Breast epithelium (tissue), 4 donors: ENCODE data around the gene HNRNPA2B1. TPM values are rescaled to one million over a fixed set of nuclear protein-coding genes. Genes with fewer than 3 reads are reported as not detected.
"Not testable (repeated sequence)": the region's sequence is repeated elsewhere in the genome, so short reads cannot be mapped to it uniquely, and the experiment has no call there.

Experiments used
- DNase-seq, 2 donors: peaks; one replicate each; pipeline ENCODE4 v3.0.0-alpha.2; 2019; ENCODE audit warnings: low spot score in 2 of 2
- H3K27ac ChIP-seq, 2 donors: fragments of 200-600 bp; sonication (generic) in 1 of 2; one replicate each; pipeline ENCODE4 v1.5.1; 2016 to 2019; ENCODE audit warnings: mild to moderate bottlenecking in 1 of 2
- H3K27me3 ChIP-seq, 2 donors: fragments of 200-600 bp; sonication (generic) in 1 of 2; one replicate each; pipeline versions ENCODE4 v1.5.1 to v1.6.0; 2017 to 2019; ENCODE audit warnings: control low read depth in 1 of 2, mild to moderate bottlenecking in 1 of 2
- H3K36me3 ChIP-seq: fragments of 200-600 bp; one replicate; pipeline ENCODE4 v1.5.1; 2019
- H3K4me1 ChIP-seq, 2 donors: fragments of 200-600 bp; sonication (generic); one replicate each; pipeline ENCODE4 v1.5.1; 2016 to 2019; ENCODE audit warnings: control low read depth in 1 of 2
- H3K4me3 ChIP-seq, 3 donors: fragments of 200-600 bp; sonication (generic); 1 replicate in 2 of 3; 2 replicates in 1 of 3; pipeline ENCODE4 v1.5.1; 2016 to 2019; ENCODE audit warnings: mild to moderate bottlenecking in 3 of 3, moderate library complexity in 2 of 3
- H3K9me3 ChIP-seq, 2 donors: fragments of 200-600 bp; sonication (generic) in 1 of 2; one replicate each; pipeline ENCODE4 v1.5.1; 2016 to 2019; ENCODE audit warnings: control low read depth in 1 of 2
- CTCF ChIP-seq, 3 donors: fragments of 450-650 bp; IDR thresholded peaks; one replicate each; pipeline ENCODE4 v1.5.1; 2016 to 2017; ENCODE audit warnings: antibody characterized with exemption in 3 of 3, mild to moderate bottlenecking in 3 of 3, moderate library complexity in 3 of 3
- POLR2A ChIP-seq: fragments of 450-650 bp; IDR thresholded peaks from one replicate; pipeline ENCODE4 v1.6.1; 2016; ENCODE audit warnings: antibody characterized with exemption, mild to moderate bottlenecking, moderate library complexity
- POLR2AphosphoS5 ChIP-seq, 3 donors: sonication (generic); formaldehyde crosslinking; IDR thresholded peaks; one replicate each; pipeline ENCODE4 v1.6.1; 2017; ENCODE audit warnings: antibody characterized with exemption in 3 of 3
- intact Hi-C: fragments of 100-400 bp; cut with DNase I; formaldehyde crosslinking; loops from one replicate; pipeline ENCODE4 v1.15.1; 2023; ENCODE audit warnings: low total_unique reads
- total RNA-seq, 3 donors: library from RNA; depleted of rRNA; stranded (reverse); fragments of >200 nt; gene quantifications; one replicate each; pipeline ENCODE4 v1.1.0, GENCODE V29; 2016

The HNRNPA2B1 gene
- total RNA-seq, 3 donors from 2014 or later, result 168 to 324 (median 282) TPM

- H3K4me3 ChIP-seq, result no peak overlapping the region
- intact Hi-C loops, result no loop called here
- H3K27me3 ChIP-seq, result no peaks in the 10 kb centered on the region
- peaks cover 0 to 2% of the 10 kb centered on the region in 2 donors for H3K4me1 ChIP-seq
- H3K9me3 ChIP-seq, result no peaks in the 10 kb centered on the region
- no peak for TF ChIP-seq CTCF (IDR thresholded peaks at IDR 0.05)
- no peak for TF ChIP-seq POLR2A
- TF ChIP-seq POLR2AphosphoS5 (IDR thresholded peaks at IDR 0.05), result no peak
- H3K36me3 ChIP-seq, result no peaks in the 10 kb centered on the region
- DNase-seq, result no peak
- H3K27ac ChIP-seq, result no peak overlapping the region
Measured at GRCh38 chr7:26187380-26188205, 13.0 kb downstream of the HNRNPA2B1 start.

GRCh38 chr7:26186364-26187311 is 13.9 kb downstream of the HNRNPA2B1 start:
- intact Hi-C loops, result no loop called here
- Histone ChIP-seq H3K4me1 (no peaks in the 10 kb centered on the region), H3K4me3 (no peak overlapping the region), H3K27ac (peak overlapping the region in 1 of 2 donors; percentile 20), H3K9me3 (no peaks in the 10 kb centered on the region), H3K27me3 (no peaks in the 10 kb centered on the region), H3K36me3 (no peaks in the 10 kb centered on the region)
- DNase-seq, result no peak
- TF ChIP-seq POLR2A (no peak), CTCF (IDR thresholded peaks at IDR 0.05) (no peak), POLR2AphosphoS5 (IDR thresholded peaks at IDR 0.05) (no peak)

- H3K27ac ChIP-seq, result no peak overlapping the region
- no peaks in the 10 kb centered on the region for H3K27me3 ChIP-seq
- no peak for TF ChIP-seq POLR2A
- no peak for TF ChIP-seq POLR2AphosphoS5 (IDR thresholded peaks at IDR 0.05)
- TF ChIP-seq CTCF (IDR thresholded peaks at IDR 0.05), result no peak
- H3K9me3 ChIP-seq, result no peaks in the 10 kb centered on the region
- no peak for DNase-seq
- no peak overlapping the region for H3K4me3 ChIP-seq
- H3K4me1 ChIP-seq, result no peaks in the 10 kb centered on the region
- H3K36me3 ChIP-seq, result no peaks in the 10 kb centered on the region
- intact Hi-C loops, result no loop called here
Measured at GRCh38 chr7:26185844-26186180, 14.7 kb downstream of the HNRNPA2B1 start.

GRCh38 chr7:26185131-26185843 is 15.3 kb downstream of the HNRNPA2B1 start:
- H3K9me3 ChIP-seq, result no peaks in the 10 kb centered on the region
- no peaks in the 10 kb centered on the region for H3K36me3 ChIP-seq
- DNase-seq, result no peak
- no peaks in the 10 kb centered on the region for H3K27me3 ChIP-seq
- H3K4me3 ChIP-seq, result no peak overlapping the region
- H3K27ac ChIP-seq, result no peak overlapping the region
- H3K4me1 ChIP-seq, result no peaks in the 10 kb centered on the region
- intact Hi-C loops, result no loop called here
- TF ChIP-seq POLR2AphosphoS5 (IDR thresholded peaks at IDR 0.05), result no peak
- TF ChIP-seq CTCF (IDR thresholded peaks at IDR 0.05), result no peak

GRCh38 chr7:26184281-26185101 is 16.1 kb downstream of the HNRNPA2B1 start:
- intact Hi-C loops, H3K36me3 ChIP-seq: not testable (repeated sequence)

More at GRCh38 chr7:26184281-26185101, 16.1 kb downstream of the HNRNPA2B1 start:
- not testable (repeated sequence) for H3K27me3 ChIP-seq, H3K4me1 ChIP-seq, H3K4me3 ChIP-seq, DNase-seq, H3K9me3 ChIP-seq
- H3K27ac ChIP-seq, result peak overlapping the region in 1 of 2 donors; percentile 48
